ENCODE data around the gene RALGAPA2. TPM values are rescaled to one million over a fixed set of nuclear protein-coding genes. Genes with fewer than 3 reads are reported as not detected.
A peak's percentile ranks its signal among the peaks of the same experiment; 100 is the strongest.

RALGAPA2 gene
- total and polyA plus RNA-seq, 2 experiments from 2014 or later = 13.1 to 43.4 TPM

DNA sequence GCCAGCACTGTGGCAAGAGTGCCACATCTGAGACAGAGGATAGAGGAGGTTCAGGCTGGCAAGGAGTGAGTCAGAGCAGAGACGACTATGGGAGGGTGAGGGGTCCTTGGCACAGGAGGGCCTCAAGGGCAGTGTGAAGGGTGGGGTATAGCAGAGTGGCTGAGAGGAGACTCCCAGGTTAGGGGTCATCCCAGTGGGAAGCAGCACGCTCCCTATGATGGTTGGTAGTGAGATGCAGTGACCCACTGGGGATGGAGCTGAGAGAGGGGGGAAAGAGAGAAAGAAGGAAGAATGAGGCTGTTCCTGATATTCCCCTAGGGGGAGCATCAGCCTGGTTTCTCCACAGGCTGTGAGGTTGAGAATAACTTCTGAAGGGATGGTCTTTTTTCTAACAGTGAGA is 247.2 kb downstream of the RALGAPA2 start:
- ATAC-seq (peak; percentile 37), DNase-seq (ENCODE audit: low spot score) (peak; percentile 84)
- no peaks in the 10 kb centered on the region for H3K27me3 Mint-ChIP-seq (ENCODE audit: insufficient read depth, low read depth, poor library complexity)
- H3K36me3 ChIP-seq (ENCODE audit: insufficient read depth) = no peaks in the 10 kb centered on the region
- no peak overlapping the region for H3K27ac ChIP-seq (ENCODE audit: low read depth)
- TF ChIP-seq, protein P1, sequence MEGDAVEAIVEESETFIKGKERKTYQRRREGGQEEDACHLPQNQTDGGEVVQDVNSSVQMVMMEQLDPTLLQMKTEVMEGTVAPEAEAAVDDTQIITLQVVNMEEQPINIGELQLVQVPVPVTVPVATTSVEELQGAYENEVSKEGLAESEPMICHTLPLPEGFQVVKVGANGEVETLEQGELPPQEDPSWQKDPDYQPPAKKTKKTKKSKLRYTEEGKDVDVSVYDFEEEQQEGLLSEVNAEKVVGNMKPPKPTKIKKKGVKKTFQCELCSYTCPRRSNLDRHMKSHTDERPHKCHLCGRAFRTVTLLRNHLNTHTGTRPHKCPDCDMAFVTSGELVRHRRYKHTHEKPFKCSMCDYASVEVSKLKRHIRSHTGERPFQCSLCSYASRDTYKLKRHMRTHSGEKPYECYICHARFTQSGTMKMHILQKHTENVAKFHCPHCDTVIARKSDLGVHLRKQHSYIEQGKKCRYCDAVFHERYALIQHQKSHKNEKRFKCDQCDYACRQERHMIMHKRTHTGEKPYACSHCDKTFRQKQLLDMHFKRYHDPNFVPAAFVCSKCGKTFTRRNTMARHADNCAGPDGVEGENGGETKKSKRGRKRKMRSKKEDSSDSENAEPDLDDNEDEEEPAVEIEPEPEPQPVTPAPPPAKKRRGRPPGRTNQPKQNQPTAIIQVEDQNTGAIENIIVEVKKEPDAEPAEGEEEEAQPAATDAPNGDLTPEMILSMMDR (conservative IDR thresholded peaks at IDR 0.05; ENCODE audit: low read depth in 2 of 2) = peak; percentile 54 to 63
- TF ChIP-seq, protein P2, sequence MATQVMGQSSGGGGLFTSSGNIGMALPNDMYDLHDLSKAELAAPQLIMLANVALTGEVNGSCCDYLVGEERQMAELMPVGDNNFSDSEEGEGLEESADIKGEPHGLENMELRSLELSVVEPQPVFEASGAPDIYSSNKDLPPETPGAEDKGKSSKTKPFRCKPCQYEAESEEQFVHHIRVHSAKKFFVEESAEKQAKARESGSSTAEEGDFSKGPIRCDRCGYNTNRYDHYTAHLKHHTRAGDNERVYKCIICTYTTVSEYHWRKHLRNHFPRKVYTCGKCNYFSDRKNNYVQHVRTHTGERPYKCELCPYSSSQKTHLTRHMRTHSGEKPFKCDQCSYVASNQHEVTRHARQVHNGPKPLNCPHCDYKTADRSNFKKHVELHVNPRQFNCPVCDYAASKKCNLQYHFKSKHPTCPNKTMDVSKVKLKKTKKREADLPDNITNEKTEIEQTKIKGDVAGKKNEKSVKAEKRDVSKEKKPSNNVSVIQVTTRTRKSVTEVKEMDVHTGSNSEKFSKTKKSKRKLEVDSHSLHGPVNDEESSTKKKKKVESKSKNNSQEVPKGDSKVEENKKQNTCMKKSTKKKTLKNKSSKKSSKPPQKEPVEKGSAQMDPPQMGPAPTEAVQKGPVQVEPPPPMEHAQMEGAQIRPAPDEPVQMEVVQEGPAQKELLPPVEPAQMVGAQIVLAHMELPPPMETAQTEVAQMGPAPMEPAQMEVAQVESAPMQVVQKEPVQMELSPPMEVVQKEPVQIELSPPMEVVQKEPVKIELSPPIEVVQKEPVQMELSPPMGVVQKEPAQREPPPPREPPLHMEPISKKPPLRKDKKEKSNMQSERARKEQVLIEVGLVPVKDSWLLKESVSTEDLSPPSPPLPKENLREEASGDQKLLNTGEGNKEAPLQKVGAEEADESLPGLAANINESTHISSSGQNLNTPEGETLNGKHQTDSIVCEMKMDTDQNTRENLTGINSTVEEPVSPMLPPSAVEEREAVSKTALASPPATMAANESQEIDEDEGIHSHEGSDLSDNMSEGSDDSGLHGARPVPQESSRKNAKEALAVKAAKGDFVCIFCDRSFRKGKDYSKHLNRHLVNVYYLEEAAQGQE (IDR thresholded peaks at IDR 0.05; ENCODE audit: unreplicated experiment) = no peak
- TF ChIP-seq STAT1 (IDR thresholded peaks at IDR 0.05; ENCODE audit: unreplicated experiment) (no peak), ZNF114 (CRISPR knock-in tag; IDR thresholded peaks at IDR 0.05) (no peak), EZH2 (IDR thresholded peaks at IDR 0.05; ENCODE audit: low read depth, unreplicated experiment) (no peak), JUNB (IDR thresholded peaks at IDR 0.05; ENCODE audit: unreplicated experiment) (no peak)
- H3K4me3 ChIP-seq = no peak overlapping the region
- H3F3A ChIP-seq (replicated peaks; ENCODE audit: low read depth) = peaks cover 4% of the 10 kb centered on the region; the same call in 1 of the 2 replicates
- no peaks in the 10 kb centered on the region for H4K20me1 ChIP-seq (replicated peaks; ENCODE audit: insufficient read depth)
- peaks cover 44% of the 10 kb centered on the region for H3K4me1 ChIP-seq (ENCODE audit: insufficient read depth)
- H3K27me3 ChIP-seq (ENCODE audit: insufficient read depth) = no peaks in the 10 kb centered on the region
- no peak overlapping the region for H3K4me2 ChIP-seq
- H3K36me3 Mint-ChIP-seq (ENCODE audit: low read depth) = no peaks in the 10 kb centered on the region; the same call in 2 of the 3 replicates
- no peaks in the 10 kb centered on the region for H3K79me2 ChIP-seq (replicated peaks; ENCODE audit: insufficient read depth)
- H3K9me3 Mint-ChIP-seq = no peaks in the 10 kb centered on the region; the same call in 2 of the 3 replicates
- H3K9me2 ChIP-seq (ENCODE audit: insufficient read depth) = no peaks in the 10 kb centered on the region
- H3K4me1 Mint-ChIP-seq = peaks cover 62% of the 10 kb centered on the region
- H2AFZ ChIP-seq = no peak overlapping the region
- peak overlapping the region; percentile 25; the same call in 1 of the 3 replicates for H3K4me3 Mint-ChIP-seq
- H3K27ac Mint-ChIP-seq = peak overlapping the region; percentile 66

DNA sequence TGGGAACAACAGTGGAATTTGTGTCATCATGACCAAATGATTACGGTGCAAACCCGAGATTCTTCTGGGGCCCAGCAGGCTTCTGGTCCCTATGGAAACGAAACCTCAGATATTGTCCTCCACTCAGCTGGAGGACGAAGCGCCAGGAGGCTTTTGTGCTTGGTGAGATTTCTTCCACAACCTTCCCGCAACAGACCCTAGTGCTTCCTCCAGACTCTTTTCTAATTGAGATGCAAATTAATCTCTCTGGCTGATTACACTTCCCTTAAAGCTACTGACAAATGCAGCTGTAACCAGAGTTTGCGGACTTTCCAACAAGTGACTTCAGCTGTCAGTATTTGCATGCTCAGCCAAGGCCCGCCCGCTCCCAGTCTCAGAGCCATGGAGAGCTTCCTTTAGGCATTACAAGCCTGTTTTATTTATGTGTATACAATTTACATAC is 248.5 kb downstream of the RALGAPA2 start:
- DNase-seq (ENCODE audit: low spot score) (peak; percentile 91), ATAC-seq (peak; percentile 88)
- H3K9me3 Mint-ChIP-seq = no peaks in the 10 kb centered on the region; the same call in 2 of the 3 replicates
- H3K36me3 Mint-ChIP-seq (ENCODE audit: low read depth) = no peaks in the 10 kb centered on the region; the same call in 2 of the 3 replicates
- peaks cover 62% of the 10 kb centered on the region for H3K4me1 Mint-ChIP-seq
- H4K20me1 ChIP-seq (replicated peaks; ENCODE audit: insufficient read depth) = no peaks in the 10 kb centered on the region
- peaks cover 46% of the 10 kb centered on the region for H3K4me1 ChIP-seq (ENCODE audit: insufficient read depth)
- H3K79me2 ChIP-seq (replicated peaks; ENCODE audit: insufficient read depth) = no peaks in the 10 kb centered on the region
- peak overlapping the region; percentile 56 for H3K4me2 ChIP-seq
- no peak overlapping the region for H2AFZ ChIP-seq
- peak overlapping the region; percentile 2; the same call in 1 of the 2 replicates for H3K4me3 ChIP-seq
- peak overlapping the region; percentile 57 for H3K27ac ChIP-seq (ENCODE audit: low read depth)
- peaks cover 4% of the 10 kb centered on the region; the same call in 1 of the 2 replicates for H3F3A ChIP-seq (replicated peaks; ENCODE audit: low read depth)
- H3K27me3 Mint-ChIP-seq (ENCODE audit: insufficient read depth, low read depth, poor library complexity) = no peaks in the 10 kb centered on the region
- peak overlapping the region; percentile 80; the same call in 1 of the 2 replicates for H3K27ac Mint-ChIP-seq
- H3K9me2 ChIP-seq (ENCODE audit: insufficient read depth) = no peaks in the 10 kb centered on the region
- H3K4me3 Mint-ChIP-seq = peak overlapping the region; percentile 34; the same call in 2 of the 3 replicates
- H3K36me3 ChIP-seq (ENCODE audit: insufficient read depth) = no peaks in the 10 kb centered on the region
- no peaks in the 10 kb centered on the region for H3K27me3 ChIP-seq (ENCODE audit: insufficient read depth)
- TF ChIP-seq, protein P2 (IDR thresholded peaks at IDR 0.05; ENCODE audit: unreplicated experiment) = no peak
- no peak for TF ChIP-seq JUNB (IDR thresholded peaks at IDR 0.05; ENCODE audit: unreplicated experiment)
